HCT116 (cell line): Measurements from ENCODE around the gene FKBP3.

Source experiments
- CEBPB ChIP-seq: IDR thresholded peaks from 2 replicates; pipeline ENCODE4 v1.6.1; 2012; ENCODE audit warnings: low read depth
- CTCF ChIP-seq, 3 experiments: fragments of 200-600 bp in 1 of 3; sonication (generic) in 1 of 3; IDR thresholded peaks in 2 of 3; conservative IDR thresholded peaks in 1 of 3; 2 replicates each; pipeline ENCODE4 v1.5.1; 2012 to 2017; ENCODE audit warnings: low read depth in 2 of 3, low read length in 2 of 3, antibody characterized with exemption in 1 of 3, borderline replicate concordance in 1 of 3, control low read depth in 1 of 3, mild to moderate bottlenecking in 1 of 3, mixed read lengths in 1 of 3, mixed run types in 1 of 3, moderate library complexity in 1 of 3; ENCODE audit not compliant: insufficient read depth in 1 of 3
- EZH2 ChIP-seq: fragments of 200-600 bp; sonication (generic); IDR thresholded peaks from 2 replicates; pipeline ENCODE4 v1.6.1; 2017; ENCODE audit warnings: antibody characterized with exemption, mixed run types
- POLR2A ChIP-seq: IDR thresholded peaks from 2 replicates; pipeline ENCODE4 v1.7.0; 2011; ENCODE audit warnings: borderline replicate concordance; ENCODE audit not compliant: insufficient read depth, insufficient read length; ENCODE audit errors: extremely low read depth
- POLR2AphosphoS5 ChIP-seq: IDR thresholded peaks from 2 replicates; pipeline ENCODE4 v1.6.1; 2011; ENCODE audit warnings: mild to moderate bottlenecking, low read depth, low read length, moderate library complexity
- RAD21 ChIP-seq: IDR thresholded peaks from 2 replicates; pipeline ENCODE4 v1.6.1; 2012; ENCODE audit warnings: low read depth, mild to moderate bottlenecking
- REST ChIP-seq: IDR thresholded peaks from 2 replicates; pipeline ENCODE4 v1.6.1; 2012; ENCODE audit warnings: low read depth
- SP1 ChIP-seq: IDR thresholded peaks from 2 replicates; pipeline ENCODE4 v1.6.1; 2012; ENCODE audit warnings: low read depth
- TCF7L2 ChIP-seq: IDR thresholded peaks from 2 replicates; pipeline ENCODE4 v1.7.0; 2011; ENCODE audit warnings: borderline replicate concordance, inconsistent platforms; ENCODE audit not compliant: insufficient read depth, insufficient read length; ENCODE audit errors: extremely low read depth
- ZFX ChIP-seq: fragments of 450-650 bp; IDR thresholded peaks from 2 replicates; pipeline ENCODE4 v1.6.1; 2017
- ZNF274 ChIP-seq: fragments of 200-500 bp; sonication (Bioruptor generic); IDR thresholded peaks from 2 replicates; pipeline ENCODE4 v1.6.1; 2014; ENCODE audit warnings: mild to moderate bottlenecking, low read depth, low read length, inconsistent platforms
- TF ChIP-seq, protein P1 (sequence below): IDR thresholded peaks from 2 replicates; pipeline ENCODE4 v1.6.1; 2011; ENCODE audit warnings: mild to moderate bottlenecking, low read length, moderate library complexity; ENCODE audit not compliant: insufficient replicate concordance; ENCODE audit errors: extremely low read depth

DNA sequence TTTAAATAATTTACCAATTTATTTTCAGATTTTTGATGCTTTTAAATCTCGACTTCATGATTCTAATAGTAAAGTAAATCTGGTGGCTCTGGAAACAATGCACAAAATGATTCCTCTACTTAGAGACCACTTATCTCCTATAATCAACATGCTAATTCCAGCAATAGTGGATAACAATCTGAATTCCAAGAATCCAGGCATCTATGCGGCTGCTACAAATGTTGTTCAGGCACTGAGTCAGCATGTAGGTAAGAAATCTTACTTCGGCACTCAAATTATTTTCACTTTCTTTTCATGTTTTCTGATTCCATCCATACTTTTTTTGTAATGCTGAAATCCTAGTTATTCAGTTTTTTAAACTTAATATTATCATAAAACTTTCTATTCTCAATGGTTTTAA lies 65.9 kb downstream of the FKBP3 start:
- TF ChIP-seq ZNF274 (no peak), CTCF (IDR thresholded peaks at IDR 0.05 in 2 of 3, conservative IDR thresholded peaks at IDR 0.05 in 1 of 3; ENCODE audit: borderline replicate concordance in 1 of 3, insufficient read depth in 1 of 3, low read depth in 2 of 3, low read length in 2 of 3) (no peak), REST (no peak), POLR2AphosphoS5 (no peak), SP1 (no peak), EZH2 (no peak), POLR2A (no peak), ZFX (no peak), CEBPB (no peak), TCF7L2 (no peak), RAD21 (no peak)
- TF ChIP-seq, protein P1, sequence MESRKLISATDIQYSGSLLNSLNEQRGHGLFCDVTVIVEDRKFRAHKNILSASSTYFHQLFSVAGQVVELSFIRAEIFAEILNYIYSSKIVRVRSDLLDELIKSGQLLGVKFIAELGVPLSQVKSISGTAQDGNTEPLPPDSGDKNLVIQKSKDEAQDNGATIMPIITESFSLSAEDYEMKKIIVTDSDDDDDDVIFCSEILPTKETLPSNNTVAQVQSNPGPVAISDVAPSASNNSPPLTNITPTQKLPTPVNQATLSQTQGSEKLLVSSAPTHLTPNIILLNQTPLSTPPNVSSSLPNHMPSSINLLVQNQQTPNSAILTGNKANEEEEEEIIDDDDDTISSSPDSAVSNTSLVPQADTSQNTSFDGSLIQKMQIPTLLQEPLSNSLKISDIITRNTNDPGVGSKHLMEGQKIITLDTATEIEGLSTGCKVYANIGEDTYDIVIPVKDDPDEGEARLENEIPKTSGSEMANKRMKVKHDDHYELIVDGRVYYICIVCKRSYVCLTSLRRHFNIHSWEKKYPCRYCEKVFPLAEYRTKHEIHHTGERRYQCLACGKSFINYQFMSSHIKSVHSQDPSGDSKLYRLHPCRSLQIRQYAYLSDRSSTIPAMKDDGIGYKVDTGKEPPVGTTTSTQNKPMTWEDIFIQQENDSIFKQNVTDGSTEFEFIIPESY: no peak
